Measurements from ENCODE around the gene ATG16L2.

The ATG16L2 gene

DNA sequence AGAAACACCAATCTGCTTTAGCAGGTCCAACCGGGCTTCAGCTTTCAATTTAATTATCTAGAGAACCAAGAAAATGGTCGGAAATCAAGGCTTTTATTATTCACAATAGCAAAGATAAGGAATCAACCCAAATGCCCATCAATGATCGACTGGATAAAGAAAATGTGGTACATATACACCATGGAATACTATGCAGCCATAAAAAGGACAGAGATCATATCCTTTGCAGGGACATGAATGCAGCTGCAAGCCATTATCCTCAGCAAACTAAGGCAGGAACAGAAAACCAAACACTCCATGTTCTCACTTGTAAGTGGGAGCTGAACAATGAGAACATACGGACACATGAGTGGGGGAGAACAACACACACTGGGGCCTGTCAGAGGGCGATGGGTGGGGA lies 53.8 kb downstream of the ATG16L2 start:
- DNase-seq, result no peak
- TF ChIP-seq POLR2A (IDR thresholded peaks at IDR 0.05; ENCODE audit: low read length), result no peak
- no peak for TF ChIP-seq GATA1 (IDR thresholded peaks at IDR 0.05; ENCODE audit: low read depth, low read length)

DNA sequence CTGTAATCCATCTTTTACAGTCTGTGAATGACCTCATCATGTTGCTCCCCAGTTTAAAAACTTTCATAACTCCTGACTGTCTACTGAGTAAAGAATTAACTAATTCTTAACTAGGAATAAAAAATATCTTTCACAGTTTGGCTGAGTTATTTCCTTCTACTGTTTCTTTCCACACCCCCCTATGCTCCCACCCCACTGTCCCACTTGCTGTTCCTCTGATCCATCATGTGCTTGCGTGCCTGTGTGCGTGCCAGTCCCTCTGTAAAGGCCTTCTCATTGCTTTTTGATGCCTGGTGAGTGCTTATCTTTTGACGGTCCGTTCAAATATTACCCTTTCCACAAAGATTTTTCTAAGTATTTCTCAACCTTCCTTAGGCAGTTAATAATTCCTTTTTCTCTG lies 55.6 kb downstream of the ATG16L2 start:
- TF ChIP-seq GATA1 (IDR thresholded peaks at IDR 0.05; ENCODE audit: low read depth, low read length), result no peak
- no peak for TF ChIP-seq POLR2A (IDR thresholded peaks at IDR 0.05; ENCODE audit: low read length)
- DNase-seq, result no peak

DNA sequence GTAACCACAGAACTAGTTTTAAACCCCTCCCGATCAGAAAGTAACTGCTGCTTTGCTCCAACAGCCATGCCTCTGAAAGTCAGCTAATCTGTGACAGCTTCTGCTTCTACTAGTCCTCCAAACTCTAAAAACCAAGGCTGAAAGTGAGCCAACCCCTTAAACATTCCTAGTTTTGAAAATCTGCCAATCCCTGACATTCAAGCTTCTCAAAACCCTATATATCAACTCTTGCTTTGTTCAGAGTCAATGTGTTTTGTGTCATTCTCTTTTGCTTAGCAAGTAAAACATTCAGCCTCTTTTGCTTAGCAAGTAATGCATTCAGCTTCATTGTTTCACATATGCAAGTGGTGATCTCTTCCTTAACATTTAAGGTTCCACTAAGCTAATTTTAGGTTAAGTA lies 56.9 kb downstream of the ATG16L2 start:
- TF ChIP-seq POLR2A (IDR thresholded peaks at IDR 0.05; ENCODE audit: low read length) (no peak), GATA1 (IDR thresholded peaks at IDR 0.05; ENCODE audit: low read depth, low read length) (no peak)
- DNase-seq, result no peak

DNA sequence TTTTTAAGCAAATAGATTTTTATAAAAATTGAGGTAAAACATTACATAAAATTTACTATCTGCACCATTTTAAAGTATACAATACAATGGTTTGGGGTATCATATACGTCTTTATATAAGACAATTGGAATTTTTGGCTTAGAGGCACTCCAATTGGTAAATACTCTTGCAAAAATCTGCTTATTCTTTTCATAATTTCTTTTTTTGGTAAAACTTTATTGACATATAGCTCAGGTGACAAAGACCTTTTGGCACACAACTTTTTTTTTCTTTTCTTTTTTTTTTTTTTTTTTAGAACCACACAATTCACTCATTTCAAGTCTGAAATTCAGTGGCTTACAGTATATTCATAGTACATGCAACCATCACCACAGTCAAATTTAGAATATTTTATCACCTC lies 57.8 kb downstream of the ATG16L2 start:
- no peak for DNase-seq
- TF ChIP-seq GATA1 (IDR thresholded peaks at IDR 0.05; ENCODE audit: low read depth, low read length) (no peak), POLR2A (IDR thresholded peaks at IDR 0.05; ENCODE audit: low read length) (no peak)

DNA sequence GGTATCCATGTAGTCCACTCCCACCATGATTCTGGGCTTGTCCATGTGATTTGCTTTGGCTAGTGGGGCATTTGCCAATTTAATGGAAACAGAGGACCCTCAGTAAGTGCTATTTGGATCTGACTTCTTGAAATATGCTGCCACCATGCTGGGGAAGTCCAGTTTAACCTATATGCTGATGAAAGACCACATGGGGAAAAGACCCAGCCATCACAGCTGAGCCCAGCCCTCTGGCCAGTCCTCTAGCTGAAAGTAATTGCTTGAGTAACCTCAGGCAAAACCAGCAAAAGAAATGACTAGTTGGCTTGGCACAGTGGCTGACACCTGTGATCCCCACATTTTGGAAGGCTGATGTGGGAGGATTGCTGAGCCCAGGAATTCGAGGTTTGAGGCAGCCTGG lies 61.5 kb downstream of the ATG16L2 start:
- TF ChIP-seq POLR2A (IDR thresholded peaks at IDR 0.05; ENCODE audit: low read length) (no peak), GATA1 (IDR thresholded peaks at IDR 0.05; ENCODE audit: low read depth, low read length) (no peak)
- no peak for DNase-seq

DNA sequence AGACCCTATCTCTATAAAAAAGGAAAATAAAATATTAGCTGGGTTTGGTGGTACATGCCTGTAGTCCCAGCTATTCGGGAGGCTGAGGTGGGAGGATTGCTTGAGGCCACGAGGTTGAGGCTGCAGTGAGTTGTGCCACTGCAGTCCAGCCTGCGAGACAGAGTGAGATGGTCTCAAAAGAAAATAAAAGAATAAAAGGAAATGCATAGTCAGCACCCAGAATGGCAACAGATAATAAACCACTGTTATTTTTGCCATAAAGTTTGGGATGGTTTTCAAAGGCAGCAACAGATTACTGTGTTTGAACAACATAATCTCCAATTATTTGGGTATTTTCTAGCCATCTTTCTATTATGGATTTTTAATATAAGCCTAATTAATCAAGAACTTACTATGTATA lies 61.9 kb downstream of the ATG16L2 start:
- no peak for TF ChIP-seq POLR2A (IDR thresholded peaks at IDR 0.05; ENCODE audit: low read length)
- no peak for TF ChIP-seq GATA1 (IDR thresholded peaks at IDR 0.05; ENCODE audit: low read depth, low read length)

More for the DNA sequence above, 61.9 kb downstream of the ATG16L2 start:
- no peak for DNase-seq

All from erythroblast (primary cell).